ENCODE data around the gene USP50. TPM values are rescaled to one million over a fixed set of nuclear protein-coding genes. Genes with fewer than 3 reads are reported as not detected.

The USP50 gene
- total RNA-seq, 3 donors from 2014 or later (not counting 1 experiment from before 2014, with no cell fraction given) = 0.33 to 0.97 (median 0.49) TPM

- no peak for TF ChIP-seq CTCF (IDR thresholded peaks at IDR 0.05)
- H3K27me3 ChIP-seq (ENCODE audit: control insufficient read depth, insufficient read depth, low read length) = no peaks in the 10 kb centered on the region
- no peak overlapping the region for H3K27ac ChIP-seq (ENCODE audit: low read length)
- H3K36me3 Mint-ChIP-seq = peaks cover 7% of the 10 kb centered on the region
- WGBS (ENCODE audit: insufficient coverage) = 98% methylated on average over 12 of the region's 12 CpGs
- no peak overlapping the region for H3K4me3 Mint-ChIP-seq
- H3K36me3 ChIP-seq (ENCODE audit: control insufficient read depth, insufficient read depth, low read length) = peaks cover 57% of the 10 kb centered on the region
- H3K9me3 ChIP-seq (ENCODE audit: control insufficient read depth, insufficient read depth, low read length) = no peaks in the 10 kb centered on the region
- H3K4me1 Mint-ChIP-seq = peaks cover 0 to 9% of the 10 kb centered on the region in 2 donors
- H3K9me3 Mint-ChIP-seq = no peaks in the 10 kb centered on the region
- H3K4me3 ChIP-seq (ENCODE audit: low read length) = no peak overlapping the region
- no peaks in the 10 kb centered on the region for H3K4me1 ChIP-seq (ENCODE audit: control insufficient read depth, insufficient read depth, low read length)
- H3K27me3 Mint-ChIP-seq (ENCODE audit: low read depth in 2 of 2) = no peaks in the 10 kb centered on the region
- no peak for ATAC-seq
- no peak for DNase-seq
- H3K27ac Mint-ChIP-seq = no peak overlapping the region
- intact Hi-C loops (cut with micrococcal nuclease) = no loop called here
Measured at GRCh38 chr15:50476143-50476542, 70.3 kb downstream of the USP50 start.

- Mint-ChIP-seq H3K36me3 (peaks cover 7% of the 10 kb centered on the region), H3K9me3 (no peaks in the 10 kb centered on the region), H3K27ac (no peak overlapping the region), H3K4me3 (no peak overlapping the region), H3K4me1 (peaks cover 0 to 6% of the 10 kb centered on the region in 2 donors), H3K27me3 (ENCODE audit: low read depth in 2 of 2) (no peaks in the 10 kb centered on the region)
- 98% methylated on average over 2 of the region's 2 CpGs for WGBS (ENCODE audit: insufficient coverage)
- intact Hi-C loops (cut with micrococcal nuclease) = no loop called here
- ATAC-seq (no peak), DNase-seq (no peak)
- peaks cover 52% of the 10 kb centered on the region for H3K36me3 ChIP-seq (ENCODE audit: control insufficient read depth, insufficient read depth, low read length)
- no peak overlapping the region for H3K4me3 ChIP-seq (ENCODE audit: low read length)
- no peak for TF ChIP-seq CTCF (IDR thresholded peaks at IDR 0.05)
- H3K27ac ChIP-seq (ENCODE audit: low read length) = no peak overlapping the region
- H3K9me3 ChIP-seq (ENCODE audit: control insufficient read depth, insufficient read depth, low read length) = no peaks in the 10 kb centered on the region
- H3K4me1 ChIP-seq (ENCODE audit: control insufficient read depth, insufficient read depth, low read length) = no peaks in the 10 kb centered on the region
- no peaks in the 10 kb centered on the region for H3K27me3 ChIP-seq (ENCODE audit: control insufficient read depth, insufficient read depth, low read length)
Measured at GRCh38 chr15:50471072-50471471, 75.4 kb downstream of the USP50 start.

- Mint-ChIP-seq H3K27me3 (ENCODE audit: low read depth in 2 of 2) (no peaks in the 10 kb centered on the region), H3K27ac (peak overlapping the region; percentile 5 to 29), H3K4me3 (no peak overlapping the region), H3K4me1 (peaks cover 2 to 3% of the 10 kb centered on the region in 2 donors), H3K9me3 (no peaks in the 10 kb centered on the region), H3K36me3 (no peaks in the 10 kb centered on the region)
- no peaks in the 10 kb centered on the region for H3K27me3 ChIP-seq (ENCODE audit: control insufficient read depth, insufficient read depth, low read length)
- ATAC-seq (no peak), DNase-seq (no peak)
- H3K4me3 ChIP-seq (ENCODE audit: low read length) = no peak overlapping the region
- H3K4me1 ChIP-seq (ENCODE audit: control insufficient read depth, insufficient read depth, low read length) = no peaks in the 10 kb centered on the region
- H3K27ac ChIP-seq (ENCODE audit: low read length) = no peak overlapping the region
- peaks cover 58% of the 10 kb centered on the region for H3K36me3 ChIP-seq (ENCODE audit: control insufficient read depth, insufficient read depth, low read length)
- no peaks in the 10 kb centered on the region for H3K9me3 ChIP-seq (ENCODE audit: control insufficient read depth, insufficient read depth, low read length)
- WGBS (ENCODE audit: insufficient coverage) = no CpG with 5 or more reads among the region's 2 CpGs
- intact Hi-C loops (cut with micrococcal nuclease) = no loop called here
- TF ChIP-seq CTCF (IDR thresholded peaks at IDR 0.05) = no peak
Measured at GRCh38 chr15:50463423-50464358, 82.8 kb downstream of the USP50 start.
